Stimulated activated CD4-positive, alpha-beta T cell treated with anti-CD3 and anti-CD28 coated beads, Interleukin-15, amount 100 ng/mL, for 24 hours (primary cell): ENCODE data around the gene SMIM20.
"Not testable (repeated sequence)": the region's sequence is repeated elsewhere in the genome, so short reads cannot be mapped to it uniquely, and the experiment has no call there.

Experiments used
- DNase-seq: peaks from one replicate; pipeline ENCODE4 v3.0.0-alpha.2; 2020

The SMIM20 gene

GRCh38 chr4:25913851-25914669, at the start of gene SMIM20:
Gene SMIM20 (plus strand): TSS chr4:25914220. CDS start chr4:25914314, 94 bp downstream.
- DNase-seq: peak; percentile 90

GRCh38 chr4:25865586-25865985, 48.4 kb upstream of the SMIM20 start:
- DNase-seq: no peak

DNA sequence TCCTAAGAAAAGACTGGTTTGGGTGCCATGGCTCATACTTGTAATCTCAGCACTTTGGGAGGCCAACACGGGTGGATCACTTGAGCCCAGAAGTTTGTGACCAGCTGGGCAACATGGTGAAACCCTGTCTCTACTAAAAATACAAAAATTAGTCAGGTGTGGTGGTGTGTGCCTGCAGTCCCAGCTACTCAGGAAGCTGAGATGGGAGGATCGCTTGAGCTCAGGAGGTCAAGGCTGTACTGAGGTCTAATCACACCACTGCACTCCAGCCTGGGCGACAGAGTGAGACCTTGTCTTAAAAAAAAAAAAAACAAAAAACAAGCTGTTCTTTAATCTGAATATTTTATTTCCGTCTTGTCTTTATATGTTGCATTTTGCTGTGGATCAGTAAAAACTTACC, 47.6 kb upstream of the SMIM20 start:
- DNase-seq: not testable (repeated sequence)

GRCh38 chr4:25867781-25868294, 46.2 kb upstream of the SMIM20 start:
- DNase-seq: no peak

GRCh38 chr4:25870081-25870480, 43.9 kb upstream of the SMIM20 start:
- no peak for DNase-seq

DNA sequence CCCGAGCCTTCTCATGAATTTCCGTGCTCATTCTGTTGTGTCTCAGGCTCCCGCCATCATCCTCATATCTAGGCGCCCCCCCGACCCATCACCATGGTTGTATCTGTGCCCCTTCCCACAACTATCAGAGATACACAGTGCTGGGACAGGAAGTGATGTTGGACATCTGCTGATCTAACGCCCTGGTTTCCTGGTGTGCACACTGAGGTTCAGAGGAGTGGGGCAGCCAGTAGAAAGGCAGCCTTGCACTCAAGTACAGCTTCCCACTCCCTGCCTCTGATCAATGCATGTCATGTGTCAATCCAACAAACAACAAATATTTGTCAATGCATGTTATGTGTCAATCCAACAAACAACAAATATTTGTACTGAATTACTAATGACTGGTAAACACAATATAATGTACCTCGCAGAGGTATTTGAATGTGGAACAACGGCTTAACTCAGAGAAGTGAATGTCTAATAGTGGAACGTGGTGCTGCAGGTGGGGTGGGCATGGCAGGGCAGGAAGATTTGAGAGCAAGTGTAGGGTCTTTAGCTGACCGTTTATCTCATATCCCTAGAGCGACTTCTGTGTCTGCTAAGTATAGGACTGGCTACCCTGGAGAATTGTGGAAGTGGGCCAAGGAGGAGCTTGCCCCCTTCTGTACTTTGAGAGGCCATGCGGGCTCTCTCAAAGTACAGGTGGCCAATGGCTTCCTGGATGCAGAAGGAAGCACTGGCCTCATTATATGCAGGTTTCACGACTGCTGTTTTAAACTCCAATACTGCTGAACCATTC, 41.0 kb upstream of the SMIM20 start:
- no peak for DNase-seq

DNA sequence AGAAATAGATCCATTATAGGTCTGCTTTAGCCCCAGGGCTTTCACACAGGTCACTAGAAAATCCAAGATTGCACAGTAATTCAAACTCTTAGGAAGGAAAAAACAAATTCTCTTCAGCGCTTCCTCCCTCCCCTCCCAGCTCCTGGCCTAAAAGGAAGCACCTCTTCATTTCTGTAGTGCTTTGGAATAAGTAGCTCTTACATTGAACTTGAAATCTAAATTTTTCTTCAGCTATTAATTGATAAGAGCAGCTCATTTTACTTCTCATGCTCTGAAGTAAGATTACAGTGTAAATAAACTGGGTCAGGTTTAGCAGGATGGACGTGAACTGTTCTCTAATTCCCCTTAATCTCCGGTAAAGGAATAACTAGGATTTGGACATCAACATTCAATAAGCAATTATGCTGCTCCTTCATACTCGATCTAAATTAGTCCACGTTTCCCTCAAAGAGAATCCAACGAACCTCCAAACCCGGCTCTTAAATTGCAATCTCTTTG, 40.3 kb upstream of the SMIM20 start:
- DNase-seq: no peak

GRCh38 chr4:25874655-25875054, 39.4 kb upstream of the SMIM20 start:
- DNase-seq: no peak

GRCh38 chr4:25875281-25875745, 38.7 kb upstream of the SMIM20 start:
- DNase-seq: no peak

DNA sequence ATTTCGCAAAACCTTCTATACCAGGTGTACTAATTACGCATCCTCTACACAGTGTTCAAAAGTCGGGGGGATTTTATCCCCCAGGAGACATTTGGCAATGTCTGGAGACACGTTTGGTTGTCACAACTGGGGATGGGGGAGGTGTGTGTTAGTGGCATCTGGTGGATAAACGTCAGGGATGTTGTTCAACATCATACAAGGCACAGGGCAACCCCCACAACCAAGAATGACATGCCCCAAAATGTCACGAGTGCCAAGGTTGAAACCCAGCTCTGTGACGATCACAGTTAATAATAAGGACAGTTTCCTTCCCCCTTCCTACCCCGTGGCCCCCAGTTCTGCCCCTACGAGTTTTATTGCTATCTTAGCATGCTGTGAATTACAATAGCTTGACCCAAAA, 35.3 kb upstream of the SMIM20 start:
- no peak for DNase-seq

DNA sequence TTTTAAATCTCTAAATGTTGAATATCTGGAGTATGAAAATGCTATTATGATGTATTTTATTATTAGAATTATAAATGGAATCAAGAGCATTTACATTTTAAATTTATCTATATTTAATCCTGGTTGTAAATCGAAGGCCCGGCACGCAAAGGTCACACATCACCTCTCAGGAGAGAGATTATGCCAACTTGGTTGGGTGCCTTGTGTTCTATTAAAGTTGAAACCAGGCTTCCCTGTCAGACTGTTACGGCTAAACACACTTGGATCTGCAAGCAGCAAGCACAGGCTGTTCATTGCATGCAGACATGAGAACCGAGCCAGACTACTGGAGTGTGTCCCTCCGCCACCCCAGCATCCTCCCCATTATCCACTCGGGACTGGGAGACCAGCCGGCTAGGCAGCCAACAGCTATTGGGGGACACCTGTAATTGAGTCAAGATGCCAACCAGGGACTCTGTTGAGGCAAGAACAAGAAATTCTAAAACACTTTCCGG, 34.9 kb upstream of the SMIM20 start:
- DNase-seq: no peak

GRCh38 chr4:25879587-25879986, 34.4 kb upstream of the SMIM20 start:
- no peak for DNase-seq

DNA sequence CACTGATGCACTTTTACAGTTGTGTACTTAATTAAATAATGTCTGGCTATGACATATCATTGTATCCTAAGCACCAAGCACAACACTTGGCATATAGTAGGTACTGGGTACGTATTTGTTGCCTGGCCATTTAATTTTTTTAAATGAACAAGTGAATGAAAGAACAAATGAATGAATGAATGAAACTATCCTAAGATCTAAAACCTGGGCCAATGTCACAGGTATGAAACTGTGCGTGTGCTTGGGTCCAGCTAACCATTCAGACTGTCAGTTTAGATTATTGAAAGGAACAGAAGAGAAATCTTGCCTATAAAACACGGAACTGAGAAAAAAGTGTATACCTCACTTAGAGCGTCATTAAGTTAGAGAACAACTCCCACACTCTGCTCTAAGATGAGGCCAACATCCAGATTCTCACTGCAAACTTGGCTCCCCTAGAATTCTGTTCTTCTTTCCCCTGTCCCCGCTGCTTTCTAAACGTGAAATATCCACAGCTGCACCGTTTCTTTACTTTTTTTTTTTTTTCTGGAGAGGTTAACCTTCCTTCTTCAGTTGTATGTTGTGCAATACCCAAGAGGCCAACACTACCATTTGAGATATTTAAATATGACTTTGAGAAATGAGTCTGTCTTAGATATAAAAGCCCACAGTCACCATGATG, 33.9 kb upstream of the SMIM20 start:
- DNase-seq: no peak

DNA sequence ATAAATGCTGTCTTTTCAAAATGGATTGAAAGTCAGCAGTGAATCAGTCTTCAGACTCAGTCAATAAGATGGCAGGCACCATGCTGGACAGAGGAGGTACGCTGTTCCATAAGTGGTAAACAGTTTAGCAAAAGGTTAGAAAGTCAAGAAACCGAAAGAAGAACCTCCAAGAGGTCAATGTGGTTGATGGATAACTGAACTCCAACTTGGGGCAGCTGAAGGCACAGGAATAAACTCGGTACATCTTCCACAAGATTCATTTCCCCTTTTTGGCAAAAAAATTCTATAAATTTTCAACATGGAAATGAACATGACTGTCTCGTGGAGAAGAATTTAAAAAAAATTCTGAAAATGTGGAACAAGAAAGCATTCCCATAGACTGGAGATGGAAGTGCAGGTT, 32.8 kb upstream of the SMIM20 start:
- no peak for DNase-seq

DNA sequence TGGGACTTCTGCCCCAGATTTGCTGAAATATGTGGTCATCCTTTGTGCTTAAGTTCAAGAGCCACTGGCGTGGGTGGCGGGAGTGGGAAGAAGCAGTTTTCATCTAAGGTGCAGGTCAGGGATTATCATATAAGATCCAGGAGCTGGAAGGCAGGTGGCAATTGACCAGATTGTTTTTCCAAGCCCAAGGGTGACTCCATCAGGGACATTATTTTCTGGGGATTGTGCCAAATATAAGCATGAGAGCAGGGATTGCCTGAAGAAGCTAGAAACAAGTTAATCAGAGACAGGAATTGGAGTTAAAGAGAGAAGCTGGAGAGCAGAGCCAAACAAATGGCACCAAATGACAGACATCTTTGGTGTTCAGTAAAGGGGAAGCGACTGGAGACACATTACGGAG, 31.8 kb upstream of the SMIM20 start:
- DNase-seq: no peak

GRCh38 chr4:25883565-25883964, 30.5 kb upstream of the SMIM20 start:
- DNase-seq: no peak

DNA sequence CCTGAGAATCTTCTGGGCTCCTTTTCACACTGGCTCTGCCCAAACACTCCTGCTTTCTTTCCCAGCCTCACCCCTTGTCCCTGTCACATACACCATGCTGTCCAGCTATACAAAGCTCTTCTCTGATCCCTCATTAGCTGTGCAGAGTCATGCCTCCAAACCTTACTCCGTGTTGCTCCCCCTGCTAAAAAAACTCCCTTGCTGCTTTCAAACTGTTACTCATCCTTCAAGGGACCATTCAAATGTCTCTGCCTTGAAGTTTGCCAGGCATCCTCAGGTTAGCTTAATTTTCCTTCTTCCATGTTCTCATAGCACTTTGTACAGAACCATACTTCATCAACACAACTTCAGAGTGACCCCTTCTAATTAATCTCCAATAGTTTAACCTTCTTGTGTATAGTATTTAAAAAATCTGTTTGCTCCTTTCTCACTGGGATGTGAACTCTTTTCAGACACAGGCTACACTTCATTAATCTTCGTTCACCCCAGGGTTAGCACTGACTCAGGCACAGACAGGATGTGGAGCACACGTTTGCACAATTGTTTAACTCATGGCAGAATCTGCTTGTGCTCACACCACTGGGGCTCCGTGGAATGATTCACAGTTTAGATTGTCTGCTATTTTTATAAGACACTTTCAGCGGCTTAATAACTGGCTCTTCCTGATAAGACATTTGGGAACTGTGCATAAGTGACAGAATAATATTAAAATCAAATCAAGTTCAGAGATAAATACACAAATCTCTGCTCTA, 29.8 kb upstream of the SMIM20 start:
- no peak for DNase-seq

- DNase-seq: no peak
Measured at GRCh38 chr4:25888781-25889180, 25.2 kb upstream of the SMIM20 start.

DNA sequence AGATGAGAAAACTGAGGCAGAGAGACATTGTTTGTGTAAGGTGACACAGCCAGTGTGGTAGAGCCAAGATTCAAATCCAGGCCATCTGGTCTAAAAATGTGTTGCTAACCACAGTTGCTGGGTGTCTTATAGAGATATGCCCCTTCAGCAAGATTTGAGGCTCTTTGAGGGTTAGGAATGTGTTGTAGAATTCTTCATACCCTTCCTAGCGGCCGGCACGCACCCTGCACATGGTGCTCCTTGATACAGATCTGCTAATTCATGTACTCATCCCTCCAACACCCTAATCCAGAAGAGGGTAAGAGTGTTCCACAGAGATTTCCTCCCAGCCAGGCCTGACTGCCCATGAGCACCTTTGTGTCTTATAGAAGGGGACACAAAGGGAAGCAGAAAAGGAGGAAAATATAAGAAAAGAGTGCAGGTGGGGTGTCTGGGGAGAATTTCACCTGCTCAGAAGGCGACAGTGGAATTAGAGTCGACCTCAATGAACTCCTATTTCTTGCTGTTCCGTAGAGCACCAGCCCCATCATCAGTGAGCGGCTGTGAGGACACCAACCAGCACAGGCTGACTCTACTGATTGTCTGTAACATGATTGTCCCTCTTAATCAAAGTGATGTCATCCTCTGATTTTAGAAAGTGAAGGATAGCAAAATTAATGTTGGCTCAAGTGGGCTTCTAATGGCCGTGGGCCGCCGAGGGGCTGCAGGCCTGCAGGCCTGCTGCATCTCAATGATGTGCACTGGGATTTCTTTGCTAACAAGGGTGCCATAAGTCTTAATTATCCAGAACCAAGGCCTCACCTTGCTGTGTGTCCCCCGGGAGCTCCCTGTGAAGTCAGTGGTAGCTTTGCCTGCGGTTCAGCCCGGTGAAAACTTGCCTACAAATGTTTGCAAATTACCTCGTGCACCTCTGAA, 24.2 kb upstream of the SMIM20 start:
- DNase-seq: no peak

- no peak for DNase-seq
Measured at GRCh38 chr4:25890571-25891485, 23.2 kb upstream of the SMIM20 start.
